COLO829 (cell line): ENCODE results near the gene ADAMTS6.
"Not testable (repeated sequence)": the region's sequence is repeated elsewhere in the genome, so short reads cannot be mapped to it uniquely, and the experiment has no call there.

Experiments used
- DNase-seq: peaks from one replicate; pipeline ENCODE4 v3.0.0; 2012; ENCODE audit warnings: low spot score

Gene ADAMTS6

GRCh38 chr5:65197531-65198455 lies 283.9 kb downstream of the ADAMTS6 start:
- no peak for DNase-seq

GRCh38 chr5:65194871-65195270 lies 286.8 kb downstream of the ADAMTS6 start:
- DNase-seq, result no peak

GRCh38 chr5:65192331-65192730 lies 289.4 kb downstream of the ADAMTS6 start:
- no peak for DNase-seq

- no peak for DNase-seq
Measured at GRCh38 chr5:65191554-65192135, 290.1 kb downstream of the ADAMTS6 start.

GRCh38 chr5:65190328-65191053 lies 291.2 kb downstream of the ADAMTS6 start:
- DNase-seq, result no peak

GRCh38 chr5:65186646-65187227 lies 295.0 kb downstream of the ADAMTS6 start:
- DNase-seq, result no peak

- no peak for DNase-seq
Measured at GRCh38 chr5:65185468-65185867, 296.3 kb downstream of the ADAMTS6 start.

GRCh38 chr5:65184780-65185179 lies 296.9 kb downstream of the ADAMTS6 start:
- DNase-seq, result no peak

- not testable (repeated sequence) for DNase-seq
Measured at GRCh38 chr5:65174231-65174630, 307.5 kb downstream of the ADAMTS6 start.

- DNase-seq, result no peak
Measured at GRCh38 chr5:65173130-65173525, 308.6 kb downstream of the ADAMTS6 start.

GRCh38 chr5:65172486-65173129 lies 309.1 kb downstream of the ADAMTS6 start:
- DNase-seq, result no peak

GRCh38 chr5:65171645-65172044 lies 310.1 kb downstream of the ADAMTS6 start:
- DNase-seq, result no peak

- DNase-seq, result no peak
Measured at GRCh38 chr5:65163698-65164097, 318.0 kb downstream of the ADAMTS6 start.

- DNase-seq, result no peak
Measured at GRCh38 chr5:65161655-65162054, 320.1 kb downstream of the ADAMTS6 start.

- no peak for DNase-seq
Measured at GRCh38 chr5:65157906-65158603, 323.7 kb downstream of the ADAMTS6 start.

GRCh38 chr5:65156933-65157332 lies 324.8 kb downstream of the ADAMTS6 start:
- no peak for DNase-seq

- no peak for DNase-seq
Measured at GRCh38 chr5:65152131-65152530, 329.6 kb downstream of the ADAMTS6 start.

- no peak for DNase-seq
Measured at GRCh38 chr5:65151614-65152013, 330.1 kb downstream of the ADAMTS6 start.

- DNase-seq, result no peak
Measured at GRCh38 chr5:65150599-65151304, 331.0 kb downstream of the ADAMTS6 start.

- no peak for DNase-seq
Measured at GRCh38 chr5:65149827-65150226, 331.9 kb downstream of the ADAMTS6 start.
